ENCODE results near the gene ACTR3C. TPM values are rescaled to one million over a fixed set of nuclear protein-coding genes. Genes with fewer than 3 reads are reported as not detected.
A peak's percentile ranks its signal among the peaks of the same experiment; 100 is the strongest.

The ACTR3C gene
- 20.1 TPM for total RNA-seq
- long read RNA-seq, partial matches to known transcripts: 1 of 6 reads
- long read RNA-seq, other reads (novel, unspliced or antisense): 5 of 6 reads

- DNase-seq (peak; percentile 88), ATAC-seq (peak; percentile 85)
- TF ChIP-seq CTCF (IDR thresholded peaks at IDR 0.05): peak; percentile 36
- Histone ChIP-seq H3K9me3 (no peaks in the 10 kb centered on the region), H3K27me3 (no peaks in the 10 kb centered on the region), H3K36me3 (peaks cover 13% of the 10 kb centered on the region), H3K4me1 (peaks cover 22% of the 10 kb centered on the region), H3K4me3 (peak within 1 kb of the TSS; percentile 64), H3K27ac (peak within 1 kb of the TSS; percentile 92)
- intact Hi-C loops (cut with DNase I): no loop called here
These were observed at the start of gene ACTR3C, which contains the start of gene LRRC61 for GRCh38 chr7:150322833-150323681. ACTR3C (minus strand) TSS chr7:150323545; CDS start chr7:150295296, 28,249 bp downstream. LRRC61 (plus strand) TSS chr7:150323355; CDS start chr7:150336862, 13,507 bp downstream.

GRCh38 chr7:150372271-150373048 lies 49.1 kb upstream of the ACTR3C start:
- no peak overlapping the region for H3K4me3 ChIP-seq
- DNase-seq (no peak), ATAC-seq (no peak)
- TF ChIP-seq CTCF (IDR thresholded peaks at IDR 0.05): no peak
- no peaks in the 10 kb centered on the region for H3K27me3 ChIP-seq
- peaks cover 41% of the 10 kb centered on the region for H3K4me1 ChIP-seq
- H3K36me3 ChIP-seq: peaks cover 41% of the 10 kb centered on the region
- H3K27ac ChIP-seq: no peak overlapping the region
- intact Hi-C loops (cut with DNase I): no loop called here
- no peaks in the 10 kb centered on the region for H3K9me3 ChIP-seq

- Histone ChIP-seq H3K27me3 (no peaks in the 10 kb centered on the region), H3K9me3 (no peaks in the 10 kb centered on the region), H3K36me3 (peaks cover 41% of the 10 kb centered on the region), H3K27ac (no peak overlapping the region), H3K4me1 (peaks cover 37% of the 10 kb centered on the region), H3K4me3 (no peak overlapping the region)
- DNase-seq: no peak
- TF ChIP-seq CTCF (IDR thresholded peaks at IDR 0.05): no peak
- no peak for ATAC-seq
- intact Hi-C loops (cut with DNase I): no loop called here
These were observed 48.6 kb upstream of the ACTR3C start for GRCh38 chr7:150371996-150372270.

DNA sequence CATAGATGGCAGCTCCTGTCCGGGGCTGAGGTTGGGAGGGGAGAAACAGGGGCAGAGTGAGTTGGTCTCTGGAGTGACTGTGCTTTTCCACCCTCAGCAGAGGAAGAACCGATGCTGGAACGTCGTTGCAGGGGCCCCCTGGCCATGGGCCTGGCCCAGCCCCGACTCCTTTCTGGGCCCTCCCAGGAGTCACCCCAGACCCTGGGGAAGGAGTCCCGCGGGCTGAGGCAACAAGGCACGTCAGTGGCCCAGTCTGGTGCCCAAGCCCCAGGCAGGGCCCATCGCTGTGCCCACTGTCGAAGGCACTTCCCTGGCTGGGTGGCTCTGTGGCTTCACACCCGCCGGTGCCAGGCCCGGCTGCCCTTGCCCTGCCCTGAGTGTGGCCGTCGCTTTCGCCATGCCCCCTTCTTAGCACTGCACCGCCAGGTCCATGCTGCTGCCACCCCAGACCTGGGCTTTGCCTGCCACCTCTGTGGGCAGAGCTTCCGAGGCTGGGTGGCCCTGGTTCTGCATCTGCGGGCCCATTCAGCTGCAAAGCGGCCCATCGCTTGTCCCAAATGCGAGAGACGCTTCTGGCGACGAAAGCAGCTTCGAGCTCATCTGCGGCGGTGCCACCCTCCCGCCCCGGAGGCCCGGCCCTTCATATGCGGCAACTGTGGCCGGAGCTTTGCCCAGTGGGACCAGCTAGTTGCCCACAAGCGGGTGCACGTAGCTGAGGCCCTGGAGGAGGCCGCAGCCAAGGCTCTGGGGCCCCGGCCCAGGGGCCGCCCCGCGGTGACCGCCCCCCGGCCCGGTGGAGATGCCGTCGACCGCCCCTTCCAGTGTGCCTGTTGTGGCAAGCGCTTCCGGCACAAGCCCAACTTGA lies 48.0 kb upstream of the ACTR3C start:
- Histone ChIP-seq H3K27ac (no peak overlapping the region), H3K36me3 (peaks cover 41% of the 10 kb centered on the region), H3K9me3 (no peaks in the 10 kb centered on the region), H3K4me1 (peaks cover 34% of the 10 kb centered on the region), H3K4me3 (no peak overlapping the region), H3K27me3 (no peaks in the 10 kb centered on the region)
- intact Hi-C loops (cut with DNase I): no loop called here
- ATAC-seq (no peak), DNase-seq (peak; percentile 65)
- no peak for TF ChIP-seq CTCF (IDR thresholded peaks at IDR 0.05)

DNA sequence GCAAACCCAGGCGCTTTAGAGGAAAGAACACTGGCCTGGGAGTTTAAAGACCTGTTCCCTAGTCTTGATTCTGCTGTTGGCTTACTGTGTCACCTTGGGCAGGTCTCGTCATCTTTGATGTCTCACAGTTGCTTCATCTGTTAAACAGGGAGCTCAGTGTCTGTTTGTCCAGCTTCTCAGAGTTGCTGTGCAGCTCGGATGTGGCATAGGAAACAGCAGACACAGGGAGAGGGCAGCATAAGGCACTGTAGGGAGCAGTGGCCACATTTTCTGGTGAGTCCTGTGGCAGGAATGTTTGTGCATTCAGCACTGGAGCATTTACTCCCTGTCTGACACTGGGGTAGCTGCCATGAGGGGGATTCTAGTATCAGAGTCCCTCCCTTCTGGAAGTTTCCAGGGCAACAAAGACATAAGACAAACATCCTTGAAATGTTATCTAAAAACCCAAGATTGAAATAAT lies 47.3 kb upstream of the ACTR3C start:
- peaks cover 41% of the 10 kb centered on the region for H3K36me3 ChIP-seq
- H3K27me3 ChIP-seq: no peaks in the 10 kb centered on the region
- H3K4me1 ChIP-seq: peaks cover 34% of the 10 kb centered on the region
- H3K27ac ChIP-seq: peak overlapping the region; percentile 11
- intact Hi-C loops (cut with DNase I): no loop called here
- DNase-seq (no peak), ATAC-seq (no peak)
- H3K9me3 ChIP-seq: no peaks in the 10 kb centered on the region
- no peak overlapping the region for H3K4me3 ChIP-seq
- no peak for TF ChIP-seq CTCF (IDR thresholded peaks at IDR 0.05)
